NCI-H1105 (cell line): ENCODE results near the gene NF2.
"Not testable (repeated sequence)": the region's sequence is repeated elsewhere in the genome, so short reads cannot be mapped to it uniquely, and the experiment has no call there.

Experiments used
- DNase-seq: peaks from one replicate; lab custom pipeline; 2025; lab: John Stamatoyannopoulos, UW

Gene NF2

GRCh38 chr22:29603358-29604075 is at the start of gene NF2:
NF2 (plus strand) TSS chr22:29603633; CDS start chr22:29603999, 366 bp downstream.
- DNase-seq = peak; percentile 98

- no peak for DNase-seq
Measured at GRCh38 chr22:29555065-29555644, 48.3 kb upstream of the NF2 start.

GRCh38 chr22:29559030-29559429 is 44.4 kb upstream of the NF2 start:
- no peak for DNase-seq

- DNase-seq = no peak
Measured at GRCh38 chr22:29559853-29560252, 43.6 kb upstream of the NF2 start.

GRCh38 chr22:29563652-29564460 is 39.6 kb upstream of the NF2 start:
- DNase-seq = no peak

GRCh38 chr22:29566513-29566912 is 36.9 kb upstream of the NF2 start:
- not testable (repeated sequence) for DNase-seq

- no peak for DNase-seq
Measured at GRCh38 chr22:29567338-29567737, 36.1 kb upstream of the NF2 start.

- DNase-seq = no peak
Measured at GRCh38 chr22:29569011-29569678, 34.3 kb upstream of the NF2 start.

- DNase-seq = no peak
Measured at GRCh38 chr22:29570456-29570855, 33.0 kb upstream of the NF2 start.

GRCh38 chr22:29570912-29571549 is 32.4 kb upstream of the NF2 start:
- DNase-seq = no peak

GRCh38 chr22:29574762-29575450 is 28.5 kb upstream of the NF2 start:
- no peak for DNase-seq

- DNase-seq = no peak
Measured at GRCh38 chr22:29578462-29579200, 24.8 kb upstream of the NF2 start.

- DNase-seq = no peak
Measured at GRCh38 chr22:29580200-29580810, 23.1 kb upstream of the NF2 start.

GRCh38 chr22:29581799-29582198 is 21.6 kb upstream of the NF2 start:
- DNase-seq = no peak

GRCh38 chr22:29584975-29585374 is 18.5 kb upstream of the NF2 start:
- DNase-seq = no peak

GRCh38 chr22:29586193-29586705 is 17.2 kb upstream of the NF2 start:
- not testable (repeated sequence) for DNase-seq

- no peak for DNase-seq
Measured at GRCh38 chr22:29587938-29588699, 15.3 kb upstream of the NF2 start.

- DNase-seq = no peak
Measured at GRCh38 chr22:29593923-29594322, 9.5 kb upstream of the NF2 start.

- not testable (repeated sequence) for DNase-seq
Measured at GRCh38 chr22:29594447-29594846, 9.0 kb upstream of the NF2 start.
